Stimulated activated CD8-positive, alpha-beta memory T cell treated with anti-CD3 and anti-CD28 coated beads, Interleukin-15, amount 100 ng/mL, for 4 hours (primary cell): ENCODE data around the gene NAT8L.

ENCODE experiments used
- DNase-seq, 2 donors: peaks; one replicate each; pipeline ENCODE4 v3.0.0-alpha.2; 2020; ENCODE audit warnings: low read depth in 2 of 2

The NAT8L gene

GRCh38 chr4:2064276-2064991 is 5.3 kb downstream of the NAT8L start:
- DNase-seq, result no peak

- DNase-seq, result no peak
These were observed 6.2 kb downstream of the NAT8L start for GRCh38 chr4:2065106-2065930.

- no peak for DNase-seq
These were observed 7.0 kb downstream of the NAT8L start for GRCh38 chr4:2066011-2066551.

- no peak for DNase-seq
These were observed 7.7 kb downstream of the NAT8L start for GRCh38 chr4:2066571-2067445.

GRCh38 chr4:2067446-2068197 is 8.5 kb downstream of the NAT8L start:
- no peak for DNase-seq

GRCh38 chr4:2068198-2068470 is 9.0 kb downstream of the NAT8L start:
- DNase-seq, result no peak

- no peak for DNase-seq
These were observed 9.4 kb downstream of the NAT8L start for GRCh38 chr4:2068566-2068965.

GRCh38 chr4:2069161-2069971 is 10.2 kb downstream of the NAT8L start:
- DNase-seq, result no peak

GRCh38 chr4:2069986-2070385 is 10.9 kb downstream of the NAT8L start:
- DNase-seq, result no peak

GRCh38 chr4:2070421-2071251 is 11.5 kb downstream of the NAT8L start:
- no peak for DNase-seq

- DNase-seq, result no peak
These were observed 12.3 kb downstream of the NAT8L start for GRCh38 chr4:2071252-2071911.

GRCh38 chr4:2071912-2072867 is 13.1 kb downstream of the NAT8L start:
- no peak for DNase-seq

GRCh38 chr4:2072971-2073807 is 14.1 kb downstream of the NAT8L start:
- DNase-seq, result no peak

- DNase-seq, result no peak
These were observed 14.8 kb downstream of the NAT8L start for GRCh38 chr4:2073808-2074481.

- no peak for DNase-seq
These were observed 15.5 kb downstream of the NAT8L start for GRCh38 chr4:2074588-2074987.

- no peak for DNase-seq
These were observed 16.3 kb downstream of the NAT8L start for GRCh38 chr4:2075171-2075986.
